HEK293 (cell line): Measurements from ENCODE around the gene BMP10.

Source experiments
- CTCF ChIA-PET: fragments of 350-600 bp; formaldehyde crosslinking; extraction: SDS; loops from one replicate; lab custom pipeline; 2021; ENCODE audit warnings: antibody characterized with exemption; lab: Yijun Ruan, JAX
- POLR2A ChIA-PET: fragments of 300-600 bp; formaldehyde crosslinking; extraction: SDS; loops from one replicate; lab custom pipeline; 2020; ENCODE audit warnings: antibody characterized with exemption, inconsistent platforms; lab: Yijun Ruan, JAX
- H3K27ac ChIP-seq: fragments of 200-500 bp; sonication (Bioruptor generic); 2 replicates; pipeline ENCODE4 v1.5.1; 2014; ENCODE audit warnings: low read depth, low read length, control low read depth, inconsistent platforms; ENCODE audit errors: extremely low read depth
- H3K36me3 ChIP-seq, 2 experiments: fragments of 200-500 bp in 1 of 2; sonication (Bioruptor generic) in 1 of 2; 1 replicate in 1 of 2; 2 replicates in 1 of 2; pipeline ENCODE4 v1.5.1; 2014 to 2017; ENCODE audit warnings: inconsistent platforms in 2 of 2, low read length in 2 of 2; ENCODE audit not compliant: control insufficient read depth in 2 of 2, insufficient read depth in 1 of 2
- H3K4me1 ChIP-seq: fragments of 200-500 bp; sonication (Bioruptor generic); 2 replicates; pipeline ENCODE4 v1.5.1; 2014; ENCODE audit warnings: mild to moderate bottlenecking, low read length, inconsistent platforms; ENCODE audit not compliant: control insufficient read depth, insufficient read depth
- H3K4me3 ChIP-seq: 2 replicates; pipeline ENCODE4 v1.5.1; 2011; ENCODE audit warnings: low read depth, mild to moderate bottlenecking, control low read depth, low read length, moderate library complexity
- H3K9me3 ChIP-seq: fragments of 200-500 bp; sonication (Bioruptor generic); 2 replicates; pipeline ENCODE4 v1.5.1; 2014; ENCODE audit warnings: low read depth, low read length, inconsistent platforms; ENCODE audit not compliant: control insufficient read depth, insufficient read depth
- EGR2 ChIP-seq: fragments of 450-650 bp; formaldehyde crosslinking; IDR thresholded peaks from 2 replicates; pipeline ENCODE4 v1.5.1; 2016; ENCODE audit warnings: low read depth, missing biosample characterization, missing genetic modification characterization
- GLIS1 ChIP-seq: fragments of 450-650 bp; formaldehyde crosslinking; IDR thresholded peaks from 2 replicates; pipeline ENCODE4 v1.5.1; 2016; ENCODE audit warnings: missing biosample characterization, missing genetic modification characterization
- REPIN1 ChIP-seq: fragments of 450-650 bp; formaldehyde crosslinking; IDR thresholded peaks from 2 replicates; pipeline ENCODE4 v1.5.1; 2017; ENCODE audit warnings: missing biosample characterization, missing genetic modification characterization, low read depth
- SCRT2 ChIP-seq: fragments of 450-650 bp; formaldehyde crosslinking; IDR thresholded peaks from 2 replicates; pipeline ENCODE4 v1.5.1; 2016; ENCODE audit warnings: missing biosample characterization, missing genetic modification characterization
- SP7 ChIP-seq: fragments of 450-650 bp; formaldehyde crosslinking; IDR thresholded peaks from 2 replicates; pipeline ENCODE4 v1.5.1; 2016; ENCODE audit warnings: missing biosample characterization, missing genetic modification characterization
- ZFHX2 ChIP-seq: fragments of 450-650 bp; formaldehyde crosslinking; conservative IDR thresholded peaks from 2 replicates; pipeline ENCODE4 v1.5.1; 2016; ENCODE audit warnings: missing biosample characterization, missing genetic modification characterization
- ZNF248 ChIP-seq: fragments of 450-650 bp; formaldehyde crosslinking; IDR thresholded peaks from 2 replicates; pipeline ENCODE4 v1.5.1; 2017; ENCODE audit warnings: missing biosample characterization, missing genetic modification characterization
- ZNF292 ChIP-seq: fragments of 450-650 bp; formaldehyde crosslinking; IDR thresholded peaks from 2 replicates; pipeline ENCODE4 v1.5.1; 2016; ENCODE audit warnings: low read depth, missing biosample characterization, missing genetic modification characterization, borderline replicate concordance
- ZNF350 ChIP-seq: fragments of 450-650 bp; formaldehyde crosslinking; IDR thresholded peaks from 2 replicates; pipeline ENCODE4 v1.5.0; 2017; ENCODE audit warnings: missing biosample characterization, mild to moderate bottlenecking, missing genetic modification characterization
- ZNF362 ChIP-seq: fragments of 450-650 bp; formaldehyde crosslinking; IDR thresholded peaks from 2 replicates; pipeline ENCODE4 v1.5.1; 2016; ENCODE audit warnings: missing biosample characterization, missing genetic modification characterization
- ZNF37A ChIP-seq: fragments of 450-650 bp; IDR thresholded peaks from 2 replicates; pipeline ENCODE4 v1.5.1; 2018; ENCODE audit warnings: missing biosample characterization, missing genetic modification characterization
- ZNF473 ChIP-seq: fragments of 450-650 bp; formaldehyde crosslinking; IDR thresholded peaks from 2 replicates; pipeline ENCODE4 v1.5.1; 2017; ENCODE audit warnings: missing biosample characterization, missing genetic modification characterization
- ZNF544 ChIP-seq: fragments of 450-650 bp; formaldehyde crosslinking; IDR thresholded peaks from 2 replicates; pipeline ENCODE4 v1.5.0; 2017; ENCODE audit warnings: missing biosample characterization, missing genetic modification characterization
- ZNF707 ChIP-seq: fragments of 450-650 bp; formaldehyde crosslinking; IDR thresholded peaks from 2 replicates; pipeline ENCODE4 v1.5.1; 2016; ENCODE audit warnings: missing biosample characterization, missing genetic modification characterization
- ZNF768 ChIP-seq: fragments of 450-650 bp; formaldehyde crosslinking; IDR thresholded peaks from 2 replicates; pipeline ENCODE4 v1.5.1; 2018; ENCODE audit warnings: missing biosample characterization, mild to moderate bottlenecking, missing genetic modification characterization
- ZNF785 ChIP-seq: fragments of 450-650 bp; formaldehyde crosslinking; IDR thresholded peaks from 2 replicates; pipeline ENCODE4 v1.5.1; 2016; ENCODE audit warnings: missing biosample characterization, missing genetic modification characterization
- ZNF791 ChIP-seq: fragments of 450-650 bp; formaldehyde crosslinking; IDR thresholded peaks from 2 replicates; pipeline ENCODE4 v1.5.1; 2016; ENCODE audit warnings: missing biosample characterization, missing genetic modification characterization
- ZSCAN5A ChIP-seq: fragments of 450-650 bp; formaldehyde crosslinking; IDR thresholded peaks from 2 replicates; pipeline ENCODE4 v1.5.1; 2016; ENCODE audit warnings: missing biosample characterization, missing genetic modification characterization
- TF ChIP-seq, protein P1 (sequence below): fragments of 450-650 bp; IDR thresholded peaks from 2 replicates; pipeline ENCODE4 v1.5.1; 2018; ENCODE audit warnings: missing biosample characterization, mild to moderate bottlenecking, missing genetic modification characterization
- TF ChIP-seq, protein P2 (sequence below): fragments of 450-650 bp; formaldehyde crosslinking; IDR thresholded peaks from 2 replicates; pipeline ENCODE4 v1.5.1; 2016; ENCODE audit warnings: missing biosample characterization, missing genetic modification characterization
- TF ChIP-seq, protein P3 (sequence below): fragments of 450-650 bp; formaldehyde crosslinking; IDR thresholded peaks from 2 replicates; pipeline ENCODE4 v1.5.1; 2017; ENCODE audit warnings: missing biosample characterization, missing genetic modification characterization

Gene BMP10

DNA sequence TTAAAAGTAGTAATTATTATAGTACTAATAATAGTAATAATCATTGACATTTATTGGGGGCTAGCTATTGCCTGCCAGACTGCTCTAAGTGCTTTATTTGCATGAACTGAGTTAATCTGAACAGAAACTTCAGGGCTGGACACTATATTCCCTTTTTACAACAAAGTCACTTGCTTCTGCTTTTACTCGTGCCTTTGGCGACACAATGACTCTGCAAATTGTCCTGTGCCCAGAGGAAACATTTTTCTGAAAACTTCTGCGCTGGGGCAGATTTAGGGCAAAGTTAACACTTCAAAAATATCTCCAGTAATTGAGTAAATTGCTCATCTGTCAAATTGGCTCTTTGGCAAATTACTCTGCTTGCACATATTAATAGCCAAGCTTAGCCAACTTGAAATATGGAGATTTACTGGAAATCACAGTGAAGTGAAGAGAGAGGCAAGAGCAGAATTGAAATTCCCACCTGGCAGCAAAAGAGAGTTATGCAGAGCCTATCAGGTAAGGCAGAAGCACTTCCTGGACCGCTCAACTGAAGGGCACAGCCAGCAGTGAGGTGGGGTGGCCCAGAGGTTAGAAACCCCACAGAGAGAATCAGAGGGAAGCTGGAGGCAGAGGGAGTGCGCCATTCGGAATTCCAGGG, 36.3 kb downstream of the BMP10 start (continued):
- no peak for TF ChIP-seq REPIN1 (tag by site-specific recombination)
- no peak for TF ChIP-seq ZNF768 (tag by site-specific recombination)
- TF ChIP-seq ZNF707 (tag by site-specific recombination) = no peak
- no peak for TF ChIP-seq ZNF37A (tag by site-specific recombination)
- TF ChIP-seq ZNF248 (tag by site-specific recombination) = no peak
- TF ChIP-seq, all 188 proteins: peak for 0

DNA sequence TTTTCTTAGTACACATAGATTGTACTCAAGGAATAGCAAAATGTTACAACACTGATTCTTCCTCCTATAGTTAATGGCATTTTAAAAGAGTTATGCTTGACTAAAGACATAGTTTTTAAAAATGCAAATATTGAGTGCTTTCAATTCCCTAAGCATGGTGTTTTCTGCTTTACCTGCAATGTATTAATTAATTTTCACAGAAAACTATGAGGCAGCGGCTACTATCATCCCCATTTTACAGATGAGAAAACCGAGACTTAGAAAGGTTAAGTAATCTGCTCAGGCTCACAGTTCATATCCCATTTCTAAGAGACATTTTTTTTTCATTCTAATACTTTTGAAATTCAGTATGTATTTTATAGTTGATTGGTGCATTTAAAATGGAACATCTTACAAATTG, 38.0 kb downstream of the BMP10 start:
- no peak overlapping the region for H3K4me3 ChIP-seq
- H3K27ac ChIP-seq = no peak overlapping the region
- POLR2A ChIA-PET = no interaction called here
- TF ChIP-seq, protein P1, sequence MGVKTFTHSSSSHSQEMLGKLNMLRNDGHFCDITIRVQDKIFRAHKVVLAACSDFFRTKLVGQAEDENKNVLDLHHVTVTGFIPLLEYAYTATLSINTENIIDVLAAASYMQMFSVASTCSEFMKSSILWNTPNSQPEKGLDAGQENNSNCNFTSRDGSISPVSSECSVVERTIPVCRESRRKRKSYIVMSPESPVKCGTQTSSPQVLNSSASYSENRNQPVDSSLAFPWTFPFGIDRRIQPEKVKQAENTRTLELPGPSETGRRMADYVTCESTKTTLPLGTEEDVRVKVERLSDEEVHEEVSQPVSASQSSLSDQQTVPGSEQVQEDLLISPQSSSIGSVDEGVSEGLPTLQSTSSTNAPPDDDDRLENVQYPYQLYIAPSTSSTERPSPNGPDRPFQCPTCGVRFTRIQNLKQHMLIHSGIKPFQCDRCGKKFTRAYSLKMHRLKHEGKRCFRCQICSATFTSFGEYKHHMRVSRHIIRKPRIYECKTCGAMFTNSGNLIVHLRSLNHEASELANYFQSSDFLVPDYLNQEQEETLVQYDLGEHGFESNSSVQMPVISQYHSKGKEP = no peak
- TF ChIP-seq ZNF292 (tag by site-specific recombination) (no peak), ZNF362 (tag by site-specific recombination) (no peak), ZNF791 (no peak), EGR2 (tag by site-specific recombination) (no peak), ZNF350 (tag by site-specific recombination) (no peak), ZNF544 (no peak), ZNF473 (tag by site-specific recombination) (no peak), ZNF785 (tag by site-specific recombination) (no peak), GLIS1 (tag by site-specific recombination) (no peak)
- TF ChIP-seq, protein P2, sequence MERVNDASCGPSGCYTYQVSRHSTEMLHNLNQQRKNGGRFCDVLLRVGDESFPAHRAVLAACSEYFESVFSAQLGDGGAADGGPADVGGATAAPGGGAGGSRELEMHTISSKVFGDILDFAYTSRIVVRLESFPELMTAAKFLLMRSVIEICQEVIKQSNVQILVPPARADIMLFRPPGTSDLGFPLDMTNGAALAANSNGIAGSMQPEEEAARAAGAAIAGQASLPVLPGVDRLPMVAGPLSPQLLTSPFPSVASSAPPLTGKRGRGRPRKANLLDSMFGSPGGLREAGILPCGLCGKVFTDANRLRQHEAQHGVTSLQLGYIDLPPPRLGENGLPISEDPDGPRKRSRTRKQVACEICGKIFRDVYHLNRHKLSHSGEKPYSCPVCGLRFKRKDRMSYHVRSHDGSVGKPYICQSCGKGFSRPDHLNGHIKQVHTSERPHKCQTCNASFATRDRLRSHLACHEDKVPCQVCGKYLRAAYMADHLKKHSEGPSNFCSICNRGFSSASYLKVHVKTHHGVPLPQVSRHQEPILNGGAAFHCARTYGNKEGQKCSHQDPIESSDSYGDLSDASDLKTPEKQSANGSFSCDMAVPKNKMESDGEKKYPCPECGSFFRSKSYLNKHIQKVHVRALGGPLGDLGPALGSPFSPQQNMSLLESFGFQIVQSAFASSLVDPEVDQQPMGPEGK (tag by site-specific recombination) = no peak
- TF ChIP-seq, all 188 proteins: peak for 0
- H3K9me3 ChIP-seq = no peaks in the 10 kb centered on the region
- no peaks in the 10 kb centered on the region for H3K36me3 ChIP-seq
- CTCF ChIA-PET = interaction anchor here (0.6 to 10.0 kb wide), 4 partner anchors 23 to 124 kb away, joined by 4 to 130 read pairs (median 4); no protein-coding TSS in a partner anchor
- H3K4me1 ChIP-seq = peaks cover 8% of the 10 kb centered on the region

GRCh38 chr2:68832233-68832869, 38.8 kb downstream of the BMP10 start:
- Histone ChIP-seq H3K27ac (no peak overlapping the region), H3K36me3 (no peaks in the 10 kb centered on the region)
- POLR2A ChIA-PET = no interaction called here
- 0 out of 2 replicates have a peak, but pooled peaks have one; percentile 35 for TF ChIP-seq SP7 (tag by site-specific recombination)
- TF ChIP-seq SCRT2 (tag by site-specific recombination) = peak; percentile 64; the same call in 1 of the 2 replicates
- TF ChIP-seq, protein P3, sequence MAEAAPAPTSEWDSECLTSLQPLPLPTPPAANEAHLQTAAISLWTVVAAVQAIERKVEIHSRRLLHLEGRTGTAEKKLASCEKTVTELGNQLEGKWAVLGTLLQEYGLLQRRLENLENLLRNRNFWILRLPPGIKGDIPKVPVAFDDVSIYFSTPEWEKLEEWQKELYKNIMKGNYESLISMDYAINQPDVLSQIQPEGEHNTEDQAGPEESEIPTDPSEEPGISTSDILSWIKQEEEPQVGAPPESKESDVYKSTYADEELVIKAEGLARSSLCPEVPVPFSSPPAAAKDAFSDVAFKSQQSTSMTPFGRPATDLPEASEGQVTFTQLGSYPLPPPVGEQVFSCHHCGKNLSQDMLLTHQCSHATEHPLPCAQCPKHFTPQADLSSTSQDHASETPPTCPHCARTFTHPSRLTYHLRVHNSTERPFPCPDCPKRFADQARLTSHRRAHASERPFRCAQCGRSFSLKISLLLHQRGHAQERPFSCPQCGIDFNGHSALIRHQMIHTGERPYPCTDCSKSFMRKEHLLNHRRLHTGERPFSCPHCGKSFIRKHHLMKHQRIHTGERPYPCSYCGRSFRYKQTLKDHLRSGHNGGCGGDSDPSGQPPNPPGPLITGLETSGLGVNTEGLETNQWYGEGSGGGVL = no peak
- TF ChIP-seq ZSCAN5A (tag by site-specific recombination) = no peak
- peak; percentile 53 for TF ChIP-seq ZFHX2 (tag by site-specific recombination)
- TF ChIP-seq, all 188 proteins: peak for 3
- no peaks in the 10 kb centered on the region for H3K9me3 ChIP-seq
- peaks cover 8% of the 10 kb centered on the region for H3K4me1 ChIP-seq
- H3K4me3 ChIP-seq = no peak overlapping the region
- CTCF ChIA-PET = interaction anchor here (0.9 to 10.0 kb wide), 3 partner anchors 75 to 123 kb away, joined by 4 to 130 read pairs (median 4); no protein-coding TSS in a partner anchor
